ENCODE data around the gene GPC5. TPM values are rescaled to one million over a fixed set of nuclear protein-coding genes. Genes with fewer than 3 reads are reported as not detected.

GPC5 gene
- total RNA-seq, 2 donors from 2014 or later: 0.83 to 1.3 TPM

DNA sequence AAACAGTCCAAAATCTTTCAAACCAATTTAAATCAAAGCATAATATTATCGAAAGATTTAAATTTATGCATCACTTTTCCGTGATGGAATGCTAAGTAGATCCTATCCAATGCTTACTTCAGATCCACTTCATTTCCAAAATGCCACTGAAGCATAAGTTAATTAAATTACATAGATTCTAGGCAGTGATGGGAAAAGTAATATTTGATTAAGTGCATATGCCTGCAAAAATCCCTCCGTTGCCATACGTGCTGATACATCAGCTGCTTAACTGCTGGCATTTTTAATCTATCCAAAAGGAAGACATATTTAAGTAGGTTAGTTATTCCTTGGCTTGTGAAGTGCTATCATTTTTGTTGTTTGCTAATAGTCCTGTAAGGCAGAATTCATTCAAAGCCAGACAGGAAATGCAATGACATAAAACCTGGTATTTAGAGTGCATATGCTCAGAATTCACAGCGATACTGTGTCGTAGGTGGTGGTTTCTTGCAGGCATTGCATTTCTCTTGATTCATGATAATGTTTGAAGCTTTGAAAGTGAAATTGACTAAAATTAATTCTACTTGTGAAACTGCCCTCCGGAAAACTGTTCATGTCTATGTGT, 1089.9 kb downstream of the GPC5 start:
- TF ChIP-seq CTCF (IDR thresholded peaks at IDR 0.05): no peak
- Histone ChIP-seq H3K9me3 (no peaks in the 10 kb centered on the region), H3K4me3 (no peak overlapping the region)

GRCh38 chr13:92491839-92492238, 1093.4 kb downstream of the GPC5 start:
- H3K9me3 ChIP-seq: no peaks in the 10 kb centered on the region
- H3K4me3 ChIP-seq: no peak overlapping the region
- no peak for TF ChIP-seq CTCF (IDR thresholded peaks at IDR 0.05)
- DNase-seq (ENCODE audit: low spot score): no peak
- no peaks in the 10 kb centered on the region for H3K36me3 ChIP-seq
- H3K4me1 ChIP-seq: no peaks in the 10 kb centered on the region
- H3K27ac ChIP-seq: no peak overlapping the region
- no peaks in the 10 kb centered on the region for H3K27me3 ChIP-seq

More for the DNA sequence above, 1089.9 kb downstream of the GPC5 start:
- H3K36me3 ChIP-seq: no peaks in the 10 kb centered on the region
- no peaks in the 10 kb centered on the region for H3K4me1 ChIP-seq
- no peak overlapping the region for H3K27ac ChIP-seq
- H3K27me3 ChIP-seq: no peaks in the 10 kb centered on the region
- DNase-seq (ENCODE audit: low spot score): no peak

DNA sequence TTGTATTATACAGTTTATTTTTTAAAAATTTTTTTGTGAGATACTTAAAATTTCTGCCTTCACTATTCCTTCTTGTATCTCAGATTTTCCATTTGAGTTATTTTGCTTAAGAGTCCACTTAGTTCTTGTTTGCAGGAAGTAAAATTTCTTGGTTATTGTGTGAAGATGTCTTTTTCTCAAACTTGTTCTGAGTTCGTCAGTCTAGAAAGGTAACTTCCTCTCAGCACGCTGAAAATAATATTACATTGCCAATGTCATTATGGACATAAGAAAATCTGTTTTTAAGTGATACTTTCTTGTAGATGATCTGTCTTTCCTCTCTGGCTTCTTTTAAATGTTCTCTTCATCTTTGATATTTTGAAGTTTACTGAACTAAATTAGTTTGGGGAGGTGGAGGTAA, 1096.5 kb downstream of the GPC5 start:
- H3K27me3 ChIP-seq: no peaks in the 10 kb centered on the region
- no peaks in the 10 kb centered on the region for H3K9me3 ChIP-seq
- no peak for TF ChIP-seq CTCF (IDR thresholded peaks at IDR 0.05)
- H3K27ac ChIP-seq: no peak overlapping the region
- no peak for DNase-seq (ENCODE audit: low spot score)
- no peak overlapping the region for H3K4me3 ChIP-seq
- no peaks in the 10 kb centered on the region for H3K36me3 ChIP-seq
- no peaks in the 10 kb centered on the region for H3K4me1 ChIP-seq

GRCh38 chr13:92500192-92500591, 1101.8 kb downstream of the GPC5 start:
- no peaks in the 10 kb centered on the region for H3K36me3 ChIP-seq
- no peak for DNase-seq (ENCODE audit: low spot score)

GRCh38 chr13:92510416-92510815, 1112.0 kb downstream of the GPC5 start:
- TF ChIP-seq CTCF (IDR thresholded peaks at IDR 0.05): no peak

More at GRCh38 chr13:92500192-92500591, 1101.8 kb downstream of the GPC5 start:
- Histone ChIP-seq H3K4me3 (no peak overlapping the region), H3K4me1 (no peaks in the 10 kb centered on the region), H3K9me3 (no peaks in the 10 kb centered on the region), H3K27ac (no peak overlapping the region), H3K27me3 (no peaks in the 10 kb centered on the region)
- TF ChIP-seq CTCF (IDR thresholded peaks at IDR 0.05): no peak

DNA sequence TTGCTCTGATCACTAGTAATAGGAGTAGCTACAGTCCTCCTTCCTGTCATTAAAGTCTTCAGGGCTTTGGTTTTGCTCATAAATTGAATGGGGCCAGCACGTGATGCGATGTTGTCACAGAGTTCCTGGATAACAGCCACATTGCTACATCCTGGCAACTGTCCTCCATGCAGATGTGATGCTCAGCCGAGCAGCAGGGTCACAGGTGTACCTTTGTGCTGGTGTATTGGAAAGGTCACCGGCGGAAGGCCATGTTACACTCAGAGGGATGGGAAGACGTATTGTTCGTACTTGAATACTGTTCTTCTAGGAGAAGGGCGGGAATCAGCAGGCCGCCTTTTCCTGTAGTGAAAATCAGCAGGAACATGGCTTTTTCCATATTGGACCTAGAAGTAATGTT, 1114.4 kb downstream of the GPC5 start:
- no peaks in the 10 kb centered on the region for H3K27me3 ChIP-seq
- H3K4me3 ChIP-seq: no peak overlapping the region
- no peaks in the 10 kb centered on the region for H3K9me3 ChIP-seq
- H3K27ac ChIP-seq: no peak overlapping the region
- no peaks in the 10 kb centered on the region for H3K4me1 ChIP-seq
- no peak for DNase-seq (ENCODE audit: low spot score)
- no peak for TF ChIP-seq CTCF (IDR thresholded peaks at IDR 0.05)
- H3K36me3 ChIP-seq: no peaks in the 10 kb centered on the region

More at GRCh38 chr13:92510416-92510815, 1112.0 kb downstream of the GPC5 start:
- no peak overlapping the region for H3K27ac ChIP-seq
- no peak for DNase-seq (ENCODE audit: low spot score)
- no peaks in the 10 kb centered on the region for H3K9me3 ChIP-seq
- no peak overlapping the region for H3K4me3 ChIP-seq
- no peaks in the 10 kb centered on the region for H3K4me1 ChIP-seq
- H3K36me3 ChIP-seq: no peaks in the 10 kb centered on the region
- H3K27me3 ChIP-seq: no peaks in the 10 kb centered on the region

Measured in right atrium auricular region (tissue), 2 donors.